Measurements from ENCODE around the gene ATAD3C. TPM values are rescaled to one million over a fixed set of nuclear protein-coding genes. Genes with fewer than 3 reads are reported as not detected.
A peak's percentile ranks its signal among the peaks of the same experiment; 100 is the strongest.

ATAD3C gene
- total RNA-seq, 1 donor from 2014 or later, result not detected

GRCh38 chr1:1438531-1439381, 10.7 kb upstream of the ATAD3C start:
- peaks cover 53% of the 10 kb centered on the region for H3K4me1 ChIP-seq

GRCh38 chr1:1439546-1440261, 9.8 kb upstream of the ATAD3C start:
- Histone ChIP-seq H3K36me3 (no peaks in the 10 kb centered on the region), H3K27me3 (no peaks in the 10 kb centered on the region), H3K27ac (no peak overlapping the region), H3K9me3 (no peaks in the 10 kb centered on the region), H3K4me1 (peaks cover 43% of the 10 kb centered on the region), H3K4me3 (no peak overlapping the region)
- no peak for DNase-seq (ENCODE audit: extremely low spot score in 2 of 2)
- intact Hi-C loops (cut with DNase I), result no loop called here
- TF ChIP-seq POLR2AphosphoS5 (IDR thresholded peaks at IDR 0.05; ENCODE audit: insufficient read depth in 1 of 2, low read depth in 1 of 2) (no peak), POLR2A (IDR thresholded peaks at IDR 0.05) (no peak), CTCF (IDR thresholded peaks at IDR 0.05) (no peak)

More at GRCh38 chr1:1438531-1439381, 10.7 kb upstream of the ATAD3C start:
- Histone ChIP-seq H3K27me3 (no peaks in the 10 kb centered on the region), H3K9me3 (no peaks in the 10 kb centered on the region), H3K4me3 (no peak overlapping the region), H3K27ac (no peak overlapping the region), H3K36me3 (no peaks in the 10 kb centered on the region)
- intact Hi-C loops (cut with DNase I), result no loop called here
- DNase-seq (ENCODE audit: extremely low spot score in 2 of 2), result no peak
- TF ChIP-seq POLR2A (IDR thresholded peaks at IDR 0.05) (no peak), POLR2AphosphoS5 (IDR thresholded peaks at IDR 0.05; ENCODE audit: insufficient read depth in 1 of 2, low read depth in 1 of 2) (no peak), CTCF (IDR thresholded peaks at IDR 0.05) (no peak)

GRCh38 chr1:1440262-1441001, 9.1 kb upstream of the ATAD3C start:
- no peak for DNase-seq (ENCODE audit: extremely low spot score in 2 of 2)
- TF ChIP-seq POLR2AphosphoS5 (IDR thresholded peaks at IDR 0.05; ENCODE audit: insufficient read depth in 1 of 2, low read depth in 1 of 2) (no peak), POLR2A (IDR thresholded peaks at IDR 0.05) (no peak), CTCF (IDR thresholded peaks at IDR 0.05) (no peak)
- Histone ChIP-seq H3K36me3 (no peaks in the 10 kb centered on the region), H3K9me3 (no peaks in the 10 kb centered on the region), H3K27ac (no peak overlapping the region), H3K4me1 (peaks cover 37% of the 10 kb centered on the region), H3K4me3 (no peak overlapping the region), H3K27me3 (no peaks in the 10 kb centered on the region)
- intact Hi-C loops (cut with DNase I), result no loop called here

- DNase-seq (ENCODE audit: extremely low spot score in 2 of 2), result no peak
- H3K9me3 ChIP-seq, result no peaks in the 10 kb centered on the region
- H3K27ac ChIP-seq, result no peak overlapping the region
- no peak overlapping the region for H3K4me3 ChIP-seq
- H3K27me3 ChIP-seq, result no peaks in the 10 kb centered on the region
- no peaks in the 10 kb centered on the region for H3K36me3 ChIP-seq
- H3K4me1 ChIP-seq, result peaks cover 32% of the 10 kb centered on the region
- no peak for TF ChIP-seq POLR2AphosphoS5 (IDR thresholded peaks at IDR 0.05; ENCODE audit: insufficient read depth in 1 of 2, low read depth in 1 of 2)
- no peak for TF ChIP-seq POLR2A (IDR thresholded peaks at IDR 0.05)
- TF ChIP-seq CTCF (IDR thresholded peaks at IDR 0.05), result peak; percentile 74 to 80 (median 80)
- intact Hi-C loops (cut with DNase I), result no loop called here
These were observed 8.2 kb upstream of the ATAD3C start for GRCh38 chr1:1441002-1441888.

Measured in vagina (tissue), 2 donors.